ENCODE results near the gene S1PR4. TPM values are rescaled to one million over a fixed set of nuclear protein-coding genes. Genes with fewer than 3 reads are reported as not detected.

The S1PR4 gene
- total and polyA plus RNA-seq, 2 experiments from 2014 or later: 0.07 TPM; not detected in 1

DNA sequence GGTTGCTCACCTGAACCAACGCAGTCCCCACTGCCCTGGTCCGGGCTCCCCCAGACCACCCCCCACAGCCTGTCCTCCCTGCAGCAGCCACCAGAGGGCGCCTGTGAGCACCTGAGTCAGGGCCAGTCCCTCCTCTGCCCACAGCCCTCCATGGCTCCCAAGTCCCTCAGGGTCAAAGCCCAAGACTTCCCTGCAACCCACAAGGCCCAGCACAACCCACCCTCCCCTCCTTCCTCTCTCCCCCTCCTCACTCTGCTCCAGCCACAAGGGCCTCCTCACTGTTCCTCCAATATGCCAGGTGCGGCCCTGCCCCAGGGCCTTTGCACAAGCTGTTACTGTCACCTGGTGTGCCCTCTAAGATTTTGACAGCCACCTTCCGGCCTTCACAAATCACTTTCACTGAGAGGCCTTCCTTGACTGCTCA, 31.9 kb upstream of the S1PR4 start:
- no peak overlapping the region for H3K27ac ChIP-seq
- no peaks in the 10 kb centered on the region for H3K4me1 ChIP-seq (ENCODE audit: insufficient read depth)
- no peak overlapping the region for H2AFZ ChIP-seq
- 89% methylated on average over 4 of the region's 5 CpGs for WGBS (ENCODE audit: low lambda C conversion rate, missing lambda C conversion rate)
- no peaks in the 10 kb centered on the region for H3K79me2 ChIP-seq
- H3K9me3 ChIP-seq (ENCODE audit: low read depth): no peaks in the 10 kb centered on the region
- no peak overlapping the region for H3K4me3 ChIP-seq
- H3K9me2 ChIP-seq (replicated peaks; ENCODE audit: insufficient read depth): no peaks in the 10 kb centered on the region
- no peaks in the 10 kb centered on the region for H3K36me3 ChIP-seq (replicated peaks; ENCODE audit: insufficient read depth, low read depth)
- no peak for DNase-seq (ENCODE audit: low spot score)
- H3K4me2 ChIP-seq: no peak overlapping the region
- TF ChIP-seq, protein P1, sequence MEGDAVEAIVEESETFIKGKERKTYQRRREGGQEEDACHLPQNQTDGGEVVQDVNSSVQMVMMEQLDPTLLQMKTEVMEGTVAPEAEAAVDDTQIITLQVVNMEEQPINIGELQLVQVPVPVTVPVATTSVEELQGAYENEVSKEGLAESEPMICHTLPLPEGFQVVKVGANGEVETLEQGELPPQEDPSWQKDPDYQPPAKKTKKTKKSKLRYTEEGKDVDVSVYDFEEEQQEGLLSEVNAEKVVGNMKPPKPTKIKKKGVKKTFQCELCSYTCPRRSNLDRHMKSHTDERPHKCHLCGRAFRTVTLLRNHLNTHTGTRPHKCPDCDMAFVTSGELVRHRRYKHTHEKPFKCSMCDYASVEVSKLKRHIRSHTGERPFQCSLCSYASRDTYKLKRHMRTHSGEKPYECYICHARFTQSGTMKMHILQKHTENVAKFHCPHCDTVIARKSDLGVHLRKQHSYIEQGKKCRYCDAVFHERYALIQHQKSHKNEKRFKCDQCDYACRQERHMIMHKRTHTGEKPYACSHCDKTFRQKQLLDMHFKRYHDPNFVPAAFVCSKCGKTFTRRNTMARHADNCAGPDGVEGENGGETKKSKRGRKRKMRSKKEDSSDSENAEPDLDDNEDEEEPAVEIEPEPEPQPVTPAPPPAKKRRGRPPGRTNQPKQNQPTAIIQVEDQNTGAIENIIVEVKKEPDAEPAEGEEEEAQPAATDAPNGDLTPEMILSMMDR (IDR thresholded peaks at IDR 0.05; ENCODE audit: poor library complexity): peak; percentile 45
- no peak for TF ChIP-seq EZH2phosphoT487 (IDR thresholded peaks at IDR 0.05; ENCODE audit: low read depth, severe bottlenecking, unreplicated experiment)
- no peaks in the 10 kb centered on the region for H4K20me1 ChIP-seq (ENCODE audit: insufficient read depth, poor library complexity, severe bottlenecking)
- H3K27me3 ChIP-seq: no peaks in the 10 kb centered on the region

DNA sequence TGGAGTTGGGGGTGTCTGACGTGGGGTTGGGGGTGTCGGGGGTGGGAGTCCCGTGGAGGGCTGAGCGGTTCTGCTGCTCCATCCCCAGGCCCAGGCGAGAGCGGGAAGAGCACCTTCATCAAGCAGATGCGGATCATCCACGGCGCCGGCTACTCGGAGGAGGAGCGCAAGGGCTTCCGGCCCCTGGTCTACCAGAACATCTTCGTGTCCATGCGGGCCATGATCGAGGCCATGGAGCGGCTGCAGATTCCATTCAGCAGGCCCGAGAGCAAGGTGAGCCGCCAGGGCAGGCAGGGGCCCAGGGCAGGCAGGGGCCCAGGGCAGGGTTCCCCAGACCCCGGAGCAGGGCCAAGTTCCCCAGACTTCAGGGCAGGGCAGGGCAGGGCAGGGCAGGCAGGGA, 30.1 kb upstream of the S1PR4 start:
- WGBS (ENCODE audit: low lambda C conversion rate, missing lambda C conversion rate): 94% methylated on average over 17 of the region's 20 CpGs
- Histone ChIP-seq H3K9me2 (replicated peaks; ENCODE audit: insufficient read depth) (no peaks in the 10 kb centered on the region), H3K79me2 (no peaks in the 10 kb centered on the region), H3K27me3 (no peaks in the 10 kb centered on the region), H3K4me3 (no peak overlapping the region), H2AFZ (no peak overlapping the region), H3K27ac (no peak overlapping the region), H4K20me1 (ENCODE audit: insufficient read depth, poor library complexity, severe bottlenecking) (no peaks in the 10 kb centered on the region), H3K9me3 (ENCODE audit: low read depth) (no peaks in the 10 kb centered on the region), H3K4me2 (no peak overlapping the region), H3K4me1 (ENCODE audit: insufficient read depth) (no peaks in the 10 kb centered on the region), H3K36me3 (replicated peaks; ENCODE audit: insufficient read depth, low read depth) (no peaks in the 10 kb centered on the region)
- DNase-seq (ENCODE audit: low spot score): no peak
- TF ChIP-seq EZH2 (IDR thresholded peaks at IDR 0.05; ENCODE audit: borderline replicate concordance): no peak
- TF ChIP-seq, protein P1 (IDR thresholded peaks at IDR 0.05; ENCODE audit: poor library complexity): no peak
- no peak for TF ChIP-seq EZH2phosphoT487 (IDR thresholded peaks at IDR 0.05; ENCODE audit: low read depth, severe bottlenecking, unreplicated experiment)

DNA sequence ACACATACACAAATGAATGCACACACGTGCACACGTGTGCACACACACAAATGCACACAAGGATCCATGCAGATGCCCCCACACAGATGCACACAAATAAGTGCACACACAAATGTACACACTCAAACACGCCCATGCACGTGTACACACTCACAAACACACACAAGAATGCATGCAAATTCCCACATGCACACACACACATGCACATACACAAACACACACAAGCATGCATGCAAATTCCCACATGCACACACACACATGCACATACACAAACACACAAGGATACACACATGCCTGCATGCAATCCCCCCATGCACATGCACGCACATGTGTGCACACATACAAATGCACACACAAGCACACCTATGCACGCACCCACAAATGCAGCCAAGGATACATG, 29.5 kb upstream of the S1PR4 start:
- Histone ChIP-seq H3K27ac (no peak overlapping the region), H3K4me2 (no peak overlapping the region), H2AFZ (no peak overlapping the region), H3K4me3 (no peak overlapping the region), H3K36me3 (replicated peaks; ENCODE audit: insufficient read depth, low read depth) (no peaks in the 10 kb centered on the region), H3K27me3 (no peaks in the 10 kb centered on the region), H3K9me2 (replicated peaks; ENCODE audit: insufficient read depth) (no peaks in the 10 kb centered on the region), H3K79me2 (no peaks in the 10 kb centered on the region), H3K9me3 (ENCODE audit: low read depth) (no peaks in the 10 kb centered on the region), H3K4me1 (ENCODE audit: insufficient read depth) (no peaks in the 10 kb centered on the region), H4K20me1 (ENCODE audit: insufficient read depth, poor library complexity, severe bottlenecking) (no peaks in the 10 kb centered on the region)
- DNase-seq (ENCODE audit: low spot score): no peak
- TF ChIP-seq, protein P1 (IDR thresholded peaks at IDR 0.05; ENCODE audit: poor library complexity): no peak
- TF ChIP-seq EZH2phosphoT487 (IDR thresholded peaks at IDR 0.05; ENCODE audit: low read depth, severe bottlenecking, unreplicated experiment) (no peak), EZH2 (IDR thresholded peaks at IDR 0.05; ENCODE audit: borderline replicate concordance) (no peak)
- WGBS (ENCODE audit: low lambda C conversion rate, missing lambda C conversion rate): 92% methylated on average over 6 of the region's 6 CpGs

All from hepatocyte (in vitro differentiated cells).